Fibroblast of the conjunctiva (primary cell): ENCODE measurements around the gene OBP2A.
"Not testable (repeated sequence)": the region's sequence is repeated elsewhere in the genome, so short reads cannot be mapped to it uniquely, and the experiment has no call there.

ENCODE experiments used
- DNase-seq: peaks from one replicate; pipeline ENCODE4 v3.0.0-alpha.2; 2010; ENCODE audit warnings: low read depth

OBP2A gene, protein sequence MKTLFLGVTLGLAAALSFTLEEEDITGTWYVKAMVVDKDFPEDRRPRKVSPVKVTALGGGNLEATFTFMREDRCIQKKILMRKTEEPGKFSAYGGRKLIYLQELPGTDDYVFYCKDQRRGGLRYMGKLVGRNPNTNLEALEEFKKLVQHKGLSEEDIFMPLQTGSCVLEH

DNA sequence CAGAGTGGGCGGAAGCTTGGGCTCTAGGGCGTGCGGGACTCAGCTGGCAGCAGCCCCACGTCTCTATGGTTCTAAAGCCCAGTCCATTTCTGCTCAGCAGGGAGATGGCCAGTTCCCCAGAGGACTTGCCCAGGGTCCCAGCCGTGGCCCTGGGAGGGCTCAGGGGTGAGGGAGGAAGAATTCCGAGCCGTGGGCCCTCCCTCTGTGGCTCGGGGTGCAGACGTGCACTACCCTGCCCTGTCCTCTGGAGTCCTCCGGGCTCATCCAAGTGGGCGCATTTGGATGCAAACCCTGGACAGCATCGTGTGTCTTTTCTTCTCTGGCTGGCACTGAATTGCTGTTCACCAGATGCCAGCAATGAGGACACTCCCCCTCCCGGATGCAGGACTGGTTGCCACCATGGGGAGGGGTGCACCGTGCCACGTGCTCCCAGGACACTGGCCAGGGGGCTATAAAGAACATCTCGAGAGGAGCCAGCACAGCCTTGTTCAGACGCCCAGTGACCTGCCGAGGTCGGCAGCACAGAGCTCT, at the start of gene OBP2A:
OBP2A (plus strand) TSS at position 481 of the 531 bp plus-strand sequence. CDS start 55 bp downstream, outside the sequence.
- not testable (repeated sequence) for DNase-seq

DNA sequence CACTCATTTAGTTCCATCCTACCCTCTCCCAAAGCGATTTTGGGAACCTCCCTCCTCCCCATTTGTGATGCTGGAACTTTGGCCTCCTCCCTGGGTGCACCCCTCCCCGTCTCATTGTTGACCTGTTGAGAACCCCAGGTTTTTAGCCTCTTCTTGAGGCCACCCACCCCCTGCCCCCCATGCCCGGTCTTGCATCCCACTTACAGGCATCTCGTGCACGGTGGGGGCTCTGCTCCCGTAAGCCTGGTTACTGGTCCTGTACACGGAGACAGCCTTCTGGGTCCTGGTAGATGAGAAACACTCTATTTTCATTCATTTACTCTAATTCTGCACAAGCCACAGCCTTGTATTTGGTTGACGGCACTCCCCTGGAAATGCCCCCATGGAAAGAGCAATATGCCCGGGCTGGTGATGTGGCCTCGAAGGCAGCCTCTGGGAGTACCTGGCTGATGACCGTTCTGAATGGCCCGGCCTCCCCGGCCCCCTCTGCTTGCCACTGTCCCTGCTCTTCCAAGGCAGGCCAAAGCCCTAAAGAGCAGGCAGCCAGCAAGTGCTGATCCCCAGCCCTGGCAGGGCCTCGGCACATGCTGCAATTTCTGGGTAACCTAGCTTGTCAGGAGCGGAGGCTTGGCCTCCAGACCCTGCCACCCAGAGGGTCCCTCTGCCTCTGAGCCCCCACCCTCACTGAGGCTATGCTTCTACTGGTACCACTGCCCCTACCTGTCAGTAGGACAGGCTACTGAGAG, 47.4 kb upstream of the OBP2A start:
- DNase-seq, result no peak

DNA sequence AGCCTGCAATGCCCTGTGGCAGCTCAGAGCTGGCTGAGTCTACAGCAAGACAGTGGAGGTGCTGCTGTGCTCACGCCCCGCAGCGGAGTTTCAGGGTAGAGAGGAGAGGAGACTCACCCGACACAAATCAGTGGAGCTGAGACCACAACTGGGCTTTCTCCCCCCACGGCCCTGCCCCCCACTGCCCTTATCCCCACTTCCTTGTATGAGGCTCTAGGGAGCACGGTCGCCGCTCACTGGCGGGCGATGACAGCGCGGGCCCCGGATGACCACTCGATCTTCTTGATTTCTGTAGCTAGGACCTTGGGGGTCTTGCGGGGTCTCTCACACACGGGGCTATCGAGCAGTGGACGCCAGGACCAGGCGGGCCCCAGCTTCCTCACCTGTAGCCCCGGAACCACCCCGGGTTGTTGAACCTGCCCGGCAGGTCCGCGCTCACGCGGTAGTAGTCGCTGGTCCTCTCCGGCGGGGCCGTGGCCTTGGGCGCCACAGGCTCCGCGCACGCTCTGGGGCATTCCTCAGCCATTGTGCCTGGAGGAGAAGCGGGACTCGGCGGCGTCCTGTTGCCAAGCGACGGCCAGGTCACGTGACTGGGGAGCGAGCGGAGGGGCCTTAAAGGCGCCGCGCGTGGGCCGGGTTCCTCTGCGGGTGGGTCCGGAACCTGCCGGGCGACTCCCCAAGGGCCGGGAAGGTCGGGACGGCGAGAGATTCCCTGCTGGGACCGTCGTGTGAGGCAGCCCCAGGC, 46.4 kb upstream of the OBP2A start:
- peak; percentile 75 for DNase-seq

DNA sequence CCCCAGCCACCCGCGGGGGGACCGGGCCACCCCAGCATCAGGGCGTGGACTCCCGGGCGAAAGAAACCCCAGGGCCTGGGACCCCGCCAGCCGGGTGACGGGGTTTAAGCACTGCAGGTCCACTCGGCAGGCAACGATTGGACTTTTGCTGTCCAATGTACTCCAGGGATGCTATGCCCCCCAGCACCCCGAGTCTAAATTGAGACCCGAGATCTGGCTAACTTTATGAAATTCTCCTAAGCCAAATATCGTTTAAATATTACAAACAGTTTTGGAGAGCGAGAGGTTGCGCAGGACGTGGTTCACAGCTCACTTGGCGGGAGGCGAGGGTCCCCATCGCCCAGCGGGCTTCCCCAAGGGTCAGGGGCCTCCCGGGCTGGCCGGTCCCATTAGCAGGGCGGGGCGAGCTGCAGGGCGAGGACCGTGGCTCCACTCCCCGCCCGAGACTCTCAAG, 45.8 kb upstream of the OBP2A start:
- DNase-seq, result no peak

DNA sequence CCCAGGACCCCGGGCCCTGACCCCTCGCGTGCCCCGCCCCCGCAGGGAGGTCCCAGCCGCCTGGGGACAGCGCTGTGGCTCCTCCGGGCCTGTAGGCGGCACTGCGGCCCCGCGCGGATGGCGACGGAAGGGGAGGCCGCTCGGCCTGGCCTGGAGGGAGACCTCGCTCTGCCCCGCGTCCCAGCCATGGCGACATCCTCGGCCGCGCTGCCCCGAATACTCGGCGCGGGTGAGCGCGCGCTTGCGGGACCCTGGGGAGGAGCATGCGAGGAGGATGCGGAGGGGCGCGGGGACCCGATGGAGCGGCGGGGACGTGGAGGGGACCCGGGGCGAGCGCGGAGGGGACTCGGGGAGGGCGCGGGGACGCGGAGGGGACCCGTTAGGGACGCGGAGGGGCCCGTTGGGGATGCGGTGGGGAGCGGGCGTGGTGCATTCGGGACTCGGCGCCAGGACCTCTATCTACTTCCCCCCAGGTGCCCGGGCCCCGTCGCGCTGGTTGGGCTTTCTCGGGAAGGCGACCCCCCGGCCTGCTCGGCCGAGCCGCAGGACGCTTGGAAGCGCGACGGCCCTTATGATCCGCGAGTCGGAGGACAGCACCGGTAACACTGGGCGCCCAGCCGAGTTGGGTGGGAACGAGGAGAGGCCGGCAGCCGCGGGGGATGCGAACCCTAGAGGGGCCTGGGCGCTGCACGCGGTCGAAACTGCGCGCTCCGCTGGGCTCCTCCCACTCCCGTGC, 45.2 kb upstream of the OBP2A start, which contains the start of gene MRPS2:
MRPS2 (plus strand) TSS at position 158 of the 736 bp plus-strand sequence; CDS start at position 187, 29 bp downstream.
- peak; percentile 66 for DNase-seq

DNA sequence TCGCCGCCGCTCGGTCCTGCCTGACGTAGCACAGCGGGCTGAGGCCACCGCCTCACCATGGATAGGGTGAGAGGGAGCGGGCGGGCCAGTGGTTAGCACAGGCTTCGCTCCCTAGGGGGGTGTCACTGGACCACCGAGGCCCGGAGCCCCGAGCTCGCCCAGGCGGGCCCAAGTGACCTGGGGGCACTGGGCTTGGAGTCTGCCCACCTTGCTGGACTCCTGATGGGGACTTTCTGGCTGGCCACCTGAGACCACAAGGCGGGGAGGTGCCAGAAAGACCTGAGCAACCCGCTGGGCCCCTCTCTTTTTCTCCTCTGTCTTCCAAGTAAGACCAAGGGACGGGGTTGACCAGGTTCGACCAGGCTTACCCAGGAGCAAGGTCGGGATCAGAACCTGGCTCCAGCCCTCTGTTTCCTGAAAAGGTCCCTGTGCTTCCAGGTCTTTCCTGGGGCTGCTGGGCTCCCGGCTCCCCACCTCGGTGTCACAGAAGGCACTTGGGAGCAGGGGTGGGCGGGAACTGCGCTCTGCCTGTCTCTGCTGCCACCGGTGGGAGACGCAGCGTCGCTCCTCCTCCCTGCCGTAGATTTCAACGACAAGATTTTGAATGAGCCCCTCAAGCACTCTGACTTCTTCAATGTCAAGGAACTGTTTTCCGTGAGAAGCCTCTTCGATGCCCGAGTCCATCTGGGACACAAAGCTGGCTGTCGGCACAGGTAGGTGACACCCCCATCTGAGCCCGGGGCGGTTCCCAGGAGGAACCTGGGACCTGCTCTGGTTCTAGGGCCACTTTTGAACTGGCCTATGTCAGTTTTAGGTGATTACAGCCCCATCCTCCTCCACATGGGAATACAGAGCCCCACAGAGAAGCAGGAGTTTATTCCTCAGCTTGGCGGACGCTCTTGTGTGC, 44.4 kb upstream of the OBP2A start:
- no peak for DNase-seq

DNA sequence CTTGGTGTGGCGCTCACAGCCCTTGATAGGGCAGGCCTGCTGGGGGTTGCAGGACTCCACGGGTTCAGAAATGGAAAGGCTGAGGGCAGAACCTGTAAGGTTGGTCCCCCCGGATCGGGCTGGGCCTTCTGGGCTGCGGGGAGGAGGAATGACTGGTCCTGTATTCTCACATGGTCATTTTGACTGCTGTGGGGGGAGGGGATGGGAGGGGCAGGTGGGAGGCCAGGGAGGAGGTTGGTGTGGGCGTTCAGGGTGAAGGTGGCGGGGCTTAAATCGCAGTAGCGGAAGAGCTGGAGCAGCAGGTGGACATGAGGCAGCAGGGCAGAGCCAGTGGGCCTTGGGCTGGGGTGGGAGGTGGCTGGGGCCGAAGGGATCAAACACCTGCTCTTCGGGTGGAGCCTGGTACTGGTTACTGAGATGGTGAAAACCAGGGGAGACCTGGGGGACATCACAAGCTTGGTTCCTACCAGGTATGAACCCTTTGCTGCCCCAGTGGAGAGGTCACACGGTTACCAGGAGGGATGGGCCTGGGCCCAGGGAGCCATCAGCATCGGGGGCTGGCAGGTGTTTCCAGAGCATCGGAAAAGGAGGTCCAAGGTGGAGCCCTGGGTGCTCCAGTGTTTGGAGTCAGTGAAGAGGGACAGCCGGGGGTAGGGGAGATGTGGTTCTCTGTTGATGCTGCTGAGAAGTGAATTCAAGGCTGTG, 43.6 kb upstream of the OBP2A start:
- no peak for DNase-seq

DNA sequence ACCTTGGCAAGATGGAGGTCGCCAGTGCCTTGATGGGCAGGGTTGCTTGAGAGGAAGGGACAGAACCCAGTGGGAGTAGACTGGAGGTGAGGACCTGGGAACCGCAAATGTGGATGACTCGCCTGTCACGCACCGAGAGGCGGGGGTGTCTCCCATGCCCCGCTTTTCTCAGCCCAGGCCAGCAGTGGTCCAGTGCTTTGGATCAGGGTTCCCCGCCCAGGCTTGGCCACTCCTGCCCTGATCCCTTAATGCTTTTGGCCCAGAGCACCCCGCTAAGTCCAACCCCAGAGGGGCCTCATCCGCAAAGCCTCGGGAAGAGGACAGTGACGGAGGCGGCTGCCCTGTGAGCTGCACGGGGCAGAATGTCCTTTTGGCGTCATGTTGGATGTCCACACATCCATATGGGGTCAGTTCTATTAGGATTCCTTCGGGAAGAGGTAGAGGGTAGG, 43.0 kb upstream of the OBP2A start:
- no peak for DNase-seq

DNA sequence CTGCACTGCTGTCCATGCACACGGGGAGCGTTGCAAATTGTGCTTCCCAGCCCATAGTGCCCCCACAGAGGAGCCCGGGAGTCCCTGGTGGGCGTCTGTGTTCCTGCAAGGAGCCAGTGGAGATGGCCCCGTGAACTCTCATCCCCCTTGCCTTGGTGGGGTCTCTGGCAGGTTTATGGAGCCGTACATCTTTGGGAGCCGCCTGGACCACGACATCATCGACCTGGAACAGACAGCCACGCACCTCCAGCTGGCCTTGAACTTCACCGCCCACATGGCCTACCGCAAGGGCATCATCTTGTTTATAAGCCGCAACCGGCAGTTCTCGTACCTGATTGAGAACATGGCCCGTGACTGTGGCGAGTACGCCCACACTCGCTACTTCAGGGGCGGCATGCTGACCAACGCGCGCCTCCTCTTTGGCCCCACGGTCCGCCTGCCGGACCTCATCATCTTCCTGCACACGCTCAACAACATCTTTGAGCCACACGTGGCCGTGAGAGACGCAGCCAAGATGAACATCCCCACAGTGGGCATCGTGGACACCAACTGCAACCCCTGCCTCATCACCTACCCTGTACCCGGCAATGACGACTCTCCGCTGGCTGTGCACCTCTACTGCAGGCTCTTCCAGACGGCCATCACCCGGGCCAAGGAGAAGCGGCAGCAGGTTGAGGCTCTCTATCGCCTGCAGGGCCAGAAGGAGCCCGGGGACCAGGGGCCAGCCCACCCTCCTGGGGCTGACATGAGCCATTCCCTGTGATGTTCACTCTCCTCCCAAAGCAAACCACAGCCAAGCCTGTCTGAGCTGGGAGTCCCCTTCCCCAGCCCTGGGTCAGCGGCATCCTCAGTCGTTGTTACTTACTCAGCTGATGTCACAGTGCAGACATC, 42.3 kb upstream of the OBP2A start:
- no peak for DNase-seq

DNA sequence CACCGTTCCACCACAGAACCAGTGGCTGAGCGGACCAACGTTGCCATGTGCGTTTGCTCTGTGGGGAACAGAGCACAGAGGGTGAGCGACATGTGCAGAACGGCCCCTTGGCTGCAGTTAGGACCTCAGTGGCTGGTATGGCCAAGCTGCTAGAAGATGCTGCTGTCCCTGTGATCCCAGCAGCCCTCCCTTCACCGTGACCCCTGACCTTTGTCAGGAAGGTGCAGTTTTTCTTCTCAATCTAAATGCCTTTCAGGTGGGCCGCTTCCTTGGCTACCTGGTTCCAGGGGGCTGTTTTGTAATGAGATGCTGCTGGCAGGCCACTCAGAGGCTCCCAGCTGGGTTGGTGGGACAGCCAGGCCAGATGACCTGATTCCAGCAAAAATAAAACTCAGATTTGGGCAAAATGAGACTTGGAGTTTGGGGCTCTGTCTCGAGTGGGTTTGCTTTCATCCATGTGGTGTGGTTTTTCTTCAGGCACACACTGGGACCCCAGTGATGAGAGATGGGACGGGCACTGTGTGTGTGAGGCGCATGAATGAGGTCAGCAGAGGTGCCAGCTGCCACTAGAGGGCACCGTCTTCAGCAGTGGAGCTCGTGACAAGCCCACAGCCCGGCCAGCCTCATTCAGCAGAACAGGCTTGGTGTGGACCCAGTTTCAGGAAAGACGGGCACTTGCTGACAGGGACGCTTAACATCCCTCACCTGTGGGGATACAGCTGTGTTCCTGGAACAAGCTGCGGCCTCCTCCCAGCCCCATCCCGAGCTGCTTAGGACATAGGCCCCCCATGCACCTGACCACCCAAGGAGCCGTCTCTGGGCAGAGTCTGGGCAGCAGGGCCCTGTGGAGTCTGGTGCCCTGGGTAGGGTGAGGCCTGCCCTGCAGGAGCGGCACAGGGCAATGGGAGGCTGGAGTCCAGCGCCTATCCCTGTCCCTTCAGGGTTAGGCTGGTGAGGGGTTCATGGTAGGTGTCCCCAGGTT, 41.4 kb upstream of the OBP2A start:
- peak; percentile 43 for DNase-seq

DNA sequence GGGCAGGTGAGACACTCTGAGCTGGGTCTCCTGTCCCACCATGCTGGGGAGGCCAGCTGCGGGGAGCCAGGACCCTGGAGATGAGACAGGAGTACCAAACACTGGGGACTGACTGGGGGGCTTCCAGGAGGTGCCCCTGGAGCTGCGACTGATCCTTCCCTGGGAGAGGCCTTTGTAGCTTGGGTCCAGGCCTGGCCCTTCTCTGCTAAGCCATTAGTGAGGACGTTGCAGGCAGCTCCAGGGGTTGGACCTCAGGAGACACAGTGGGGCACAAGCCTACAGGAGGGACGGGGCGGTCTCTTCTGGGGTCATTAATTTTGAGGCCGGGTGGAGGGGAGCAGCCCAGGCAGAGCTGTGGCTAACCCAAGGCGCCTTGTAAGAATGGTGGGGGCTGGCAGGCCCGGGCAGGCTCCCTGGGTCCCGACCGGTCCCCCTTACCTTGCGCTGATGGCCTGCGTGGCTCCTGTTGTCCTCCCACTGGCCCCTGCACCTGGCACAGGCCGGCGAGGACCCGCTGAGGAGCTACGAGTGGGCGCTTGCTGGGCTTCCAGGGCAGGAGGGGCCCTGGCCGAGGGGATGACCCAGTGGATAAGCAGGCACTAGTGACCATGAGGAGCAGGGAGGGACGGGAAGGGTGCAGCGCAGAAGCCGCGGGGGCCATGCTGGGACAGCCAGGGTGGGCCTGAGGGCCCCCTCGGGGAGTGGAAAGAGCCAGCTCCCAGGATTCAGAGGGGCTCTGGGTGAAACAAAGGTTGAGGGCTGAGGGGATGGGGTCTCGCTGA, 40.3 kb upstream of the OBP2A start:
- DNase-seq, result no peak

DNA sequence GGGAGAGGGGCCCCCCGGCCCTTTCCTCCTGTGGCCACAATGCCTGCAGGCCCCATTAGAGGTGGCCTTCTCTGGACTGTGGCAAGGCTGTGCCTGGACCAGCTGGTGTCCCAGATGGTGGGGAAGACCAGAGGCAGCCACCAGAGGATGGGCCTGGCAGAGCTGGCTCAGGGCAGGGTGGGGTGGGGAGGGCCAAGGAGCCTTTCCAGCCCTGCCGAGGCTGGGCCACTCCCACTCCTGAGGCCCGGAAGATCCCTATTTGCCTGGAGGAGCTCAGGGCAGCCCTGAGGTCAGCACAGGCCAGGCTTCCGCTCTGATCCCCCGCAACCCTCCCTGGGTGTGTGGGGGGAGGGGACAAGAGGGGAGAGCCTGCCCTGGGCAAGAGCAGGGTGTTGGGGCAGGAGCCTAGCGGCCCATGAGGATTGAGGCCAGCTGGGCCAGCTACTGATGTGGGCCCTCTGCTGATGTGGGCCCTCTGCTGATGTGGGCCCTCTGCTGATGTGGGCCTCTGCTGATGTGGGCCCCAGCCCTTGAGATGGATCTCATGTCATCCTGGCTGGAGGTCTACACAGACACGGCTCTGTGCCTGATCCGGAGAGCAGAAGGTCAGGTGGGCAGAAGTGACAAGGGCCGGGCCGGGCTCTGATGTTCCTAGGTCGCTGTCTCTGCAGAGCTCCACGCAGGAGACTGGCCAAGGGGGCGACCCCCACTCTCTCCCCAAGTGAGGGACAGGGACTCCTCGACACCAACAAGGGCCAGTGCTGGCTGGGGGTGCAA, 39.4 kb upstream of the OBP2A start:
- no peak for DNase-seq

DNA sequence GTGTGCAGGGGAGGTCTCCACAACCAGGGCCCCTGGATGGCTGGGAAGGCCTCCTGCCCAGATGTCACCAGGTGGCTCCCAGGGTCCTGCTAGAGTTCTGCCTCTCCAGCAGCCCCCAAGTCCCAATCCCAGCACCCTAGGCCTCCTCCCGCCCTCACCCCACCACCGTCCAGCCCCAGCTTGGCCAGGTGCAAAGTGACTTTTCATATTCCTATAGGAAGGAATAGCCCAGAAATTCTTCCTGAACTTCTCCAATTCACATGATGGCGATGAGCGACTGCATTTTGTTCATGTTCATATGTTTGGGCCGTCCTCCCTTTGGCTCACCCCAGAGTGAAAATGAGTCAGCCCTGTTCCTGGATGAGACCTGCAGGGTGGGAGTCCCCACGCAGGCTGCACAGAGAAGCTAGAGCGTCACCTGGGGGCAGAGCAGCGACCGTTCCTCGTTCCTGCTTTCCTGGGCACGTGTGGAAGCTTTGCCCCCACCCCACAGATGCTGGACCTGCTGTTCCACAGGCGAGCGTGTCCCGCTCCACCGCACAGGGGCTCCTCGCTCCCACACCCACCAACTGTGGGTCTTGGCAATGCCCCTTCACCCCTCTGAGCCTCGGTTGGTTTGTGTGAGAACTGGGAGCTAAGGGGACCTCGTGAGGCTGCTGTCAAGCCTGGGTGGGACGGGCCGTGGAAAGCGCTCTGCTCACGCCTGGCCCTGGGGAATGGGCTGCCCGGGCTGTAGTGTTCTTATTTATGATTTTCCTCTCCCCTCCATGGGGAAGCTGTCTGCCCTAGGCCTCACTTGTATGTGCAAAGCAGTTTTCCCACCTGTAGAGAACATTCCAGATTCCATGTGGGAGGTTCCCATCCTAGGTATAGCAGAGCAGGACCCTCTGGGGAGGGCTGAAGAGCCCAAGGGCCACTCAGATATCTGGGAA, 38.6 kb upstream of the OBP2A start:
- no peak for DNase-seq

DNA sequence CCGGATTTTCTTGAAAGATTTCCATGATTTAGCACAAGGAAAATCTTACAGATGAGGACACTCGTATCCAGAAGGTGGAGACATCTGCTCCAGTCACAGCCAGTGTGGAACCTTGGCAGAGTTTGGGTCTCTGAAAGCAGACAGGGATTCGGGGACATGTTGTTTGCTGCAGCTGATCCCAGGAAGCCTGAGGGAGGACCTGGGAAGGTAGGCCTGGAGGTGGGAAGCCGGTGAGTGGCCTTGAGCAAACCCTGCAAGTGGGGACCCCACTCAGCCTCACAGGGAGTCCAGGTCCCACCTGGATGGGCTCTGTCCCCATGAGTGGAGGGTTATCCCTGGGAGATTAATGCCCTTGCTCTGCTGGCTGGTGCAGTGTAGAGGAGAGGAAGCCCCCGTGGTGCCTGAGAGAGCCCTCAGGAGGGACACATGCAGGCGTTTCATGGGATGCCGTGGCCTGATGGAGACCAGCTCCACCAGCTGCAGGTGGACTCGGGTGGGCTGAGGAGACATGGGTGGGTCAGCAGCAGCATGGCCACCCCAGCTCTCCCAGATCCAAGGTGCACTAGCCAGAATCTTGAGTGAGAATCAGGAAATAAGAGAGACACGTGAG, 37.6 kb upstream of the OBP2A start:
- no peak for DNase-seq

DNA sequence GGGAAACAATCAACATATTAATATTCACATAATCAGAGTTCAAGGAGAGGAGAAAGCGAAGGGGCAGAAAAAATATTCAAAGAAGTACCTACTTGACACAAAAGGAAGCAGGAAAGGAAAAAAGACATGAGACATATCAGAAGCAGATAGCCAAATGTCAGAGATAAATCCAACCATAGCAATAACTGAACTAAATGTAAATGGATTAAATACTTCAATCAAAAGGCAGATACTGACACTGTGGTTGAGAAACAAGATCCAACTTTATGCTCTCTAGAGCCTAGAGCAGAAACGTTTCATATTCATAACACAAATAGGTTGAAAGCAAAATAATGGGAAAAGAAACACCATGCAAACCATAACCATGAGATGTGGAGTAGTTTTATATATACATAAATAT, 36.5 kb upstream of the OBP2A start:
- no peak for DNase-seq
